ENCODE results near the gene USP49. TPM values are rescaled to one million over a fixed set of nuclear protein-coding genes. Genes with fewer than 3 reads are reported as not detected.

The USP49 gene
- total and polyA plus RNA-seq, 2 donors (not counting 1 experiment from before 2014, with no cell fraction given): 1.5 to 2.3 TPM

GRCh38 chr6:41892921-41893564, 2.1 kb downstream of the USP49 start:
- H3K4me3 ChIP-seq (replicated peaks in 1 of 4; ENCODE audit: control extremely low read depth in 1 of 4, insufficient read depth in 1 of 4, low read depth in 3 of 4, low read length in 4 of 4): no peak overlapping the region
- no peaks in the 10 kb centered on the region for H3K36me3 ChIP-seq (ENCODE audit: control insufficient read depth, insufficient read depth, low read length)
- H3K4me1 ChIP-seq (ENCODE audit: control insufficient read depth, extremely low read depth, insufficient read depth, low read length): peaks cover 7% of the 10 kb centered on the region
- H3K9me3 ChIP-seq (ENCODE audit: control insufficient read depth, insufficient read depth, low read depth, low read length): no peaks in the 10 kb centered on the region
- H2AFZ ChIP-seq (ENCODE audit: low read length): no peak overlapping the region
- DNase-seq (ENCODE audit: low read depth in 2 of 2): no peak
- H3K79me2 ChIP-seq (ENCODE audit: control insufficient read depth, insufficient read depth, low read length): no peaks in the 10 kb centered on the region
- H4K20me1 ChIP-seq (ENCODE audit: control insufficient read depth, extremely low read depth, insufficient read depth, low read length): no peaks in the 10 kb centered on the region
- H3K9ac ChIP-seq (ENCODE audit: insufficient read depth, low read length): no peak overlapping the region
- no peak for TF ChIP-seq EZH2 (IDR thresholded peaks at IDR 0.05; ENCODE audit: low read length, missing control alignments)
- TF ChIP-seq, protein P1, sequence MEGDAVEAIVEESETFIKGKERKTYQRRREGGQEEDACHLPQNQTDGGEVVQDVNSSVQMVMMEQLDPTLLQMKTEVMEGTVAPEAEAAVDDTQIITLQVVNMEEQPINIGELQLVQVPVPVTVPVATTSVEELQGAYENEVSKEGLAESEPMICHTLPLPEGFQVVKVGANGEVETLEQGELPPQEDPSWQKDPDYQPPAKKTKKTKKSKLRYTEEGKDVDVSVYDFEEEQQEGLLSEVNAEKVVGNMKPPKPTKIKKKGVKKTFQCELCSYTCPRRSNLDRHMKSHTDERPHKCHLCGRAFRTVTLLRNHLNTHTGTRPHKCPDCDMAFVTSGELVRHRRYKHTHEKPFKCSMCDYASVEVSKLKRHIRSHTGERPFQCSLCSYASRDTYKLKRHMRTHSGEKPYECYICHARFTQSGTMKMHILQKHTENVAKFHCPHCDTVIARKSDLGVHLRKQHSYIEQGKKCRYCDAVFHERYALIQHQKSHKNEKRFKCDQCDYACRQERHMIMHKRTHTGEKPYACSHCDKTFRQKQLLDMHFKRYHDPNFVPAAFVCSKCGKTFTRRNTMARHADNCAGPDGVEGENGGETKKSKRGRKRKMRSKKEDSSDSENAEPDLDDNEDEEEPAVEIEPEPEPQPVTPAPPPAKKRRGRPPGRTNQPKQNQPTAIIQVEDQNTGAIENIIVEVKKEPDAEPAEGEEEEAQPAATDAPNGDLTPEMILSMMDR (conservative IDR thresholded peaks at IDR 0.05 in 1 of 2, IDR thresholded peaks at IDR 0.05 in 1 of 2; ENCODE audit: low read depth in 1 of 2, low read length in 2 of 2): no peak
- H3K27me3 ChIP-seq (ENCODE audit: control insufficient read depth, insufficient read depth, low read length): no peaks in the 10 kb centered on the region
- no peak overlapping the region for H3K4me2 ChIP-seq (ENCODE audit: extremely low read depth, insufficient read depth, low read length)
- H3K27ac ChIP-seq (ENCODE audit: insufficient read depth, low read length): no peak overlapping the region

GRCh38 chr6:41887331-41887751, 7.8 kb downstream of the USP49 start:
- H3K36me3 ChIP-seq (ENCODE audit: control insufficient read depth, insufficient read depth, low read length): no peaks in the 10 kb centered on the region
- no peaks in the 10 kb centered on the region for H3K9me3 ChIP-seq (ENCODE audit: control insufficient read depth, insufficient read depth, low read depth, low read length)
- H3K79me2 ChIP-seq (ENCODE audit: control insufficient read depth, insufficient read depth, low read length): no peaks in the 10 kb centered on the region
- TF ChIP-seq, protein P1 (conservative IDR thresholded peaks at IDR 0.05 in 1 of 2, IDR thresholded peaks at IDR 0.05 in 1 of 2; ENCODE audit: low read depth in 1 of 2, low read length in 2 of 2): no peak
- no peak for TF ChIP-seq EZH2 (IDR thresholded peaks at IDR 0.05; ENCODE audit: low read length, missing control alignments)
- no peak overlapping the region for H3K27ac ChIP-seq (ENCODE audit: insufficient read depth, low read length)
- no peaks in the 10 kb centered on the region for H3K27me3 ChIP-seq (ENCODE audit: control insufficient read depth, insufficient read depth, low read length)
- no peaks in the 10 kb centered on the region for H4K20me1 ChIP-seq (ENCODE audit: control insufficient read depth, extremely low read depth, insufficient read depth, low read length)
- no peak overlapping the region for H2AFZ ChIP-seq (ENCODE audit: low read length)
- H3K4me2 ChIP-seq (ENCODE audit: extremely low read depth, insufficient read depth, low read length): no peak overlapping the region
- DNase-seq (ENCODE audit: low read depth in 2 of 2): no peak
- no peak overlapping the region for H3K4me3 ChIP-seq (replicated peaks in 1 of 4; ENCODE audit: control extremely low read depth in 1 of 4, insufficient read depth in 1 of 4, low read depth in 3 of 4, low read length in 4 of 4)
- H3K9ac ChIP-seq (ENCODE audit: insufficient read depth, low read length): no peak overlapping the region
- no peaks in the 10 kb centered on the region for H3K4me1 ChIP-seq (ENCODE audit: control insufficient read depth, extremely low read depth, insufficient read depth, low read length)

- H4K20me1 ChIP-seq (ENCODE audit: control insufficient read depth, extremely low read depth, insufficient read depth, low read length): no peaks in the 10 kb centered on the region
- no peak overlapping the region for H3K4me3 ChIP-seq (replicated peaks in 1 of 4; ENCODE audit: control extremely low read depth in 1 of 4, insufficient read depth in 1 of 4, low read depth in 3 of 4, low read length in 4 of 4)
- TF ChIP-seq, protein P1 (conservative IDR thresholded peaks at IDR 0.05 in 1 of 2, IDR thresholded peaks at IDR 0.05 in 1 of 2; ENCODE audit: low read depth in 1 of 2, low read length in 2 of 2): no peak
- TF ChIP-seq EZH2 (IDR thresholded peaks at IDR 0.05; ENCODE audit: low read length, missing control alignments): no peak
- H3K9ac ChIP-seq (ENCODE audit: insufficient read depth, low read length): no peak overlapping the region
- DNase-seq (ENCODE audit: low read depth in 2 of 2): no peak
- no peaks in the 10 kb centered on the region for H3K79me2 ChIP-seq (ENCODE audit: control insufficient read depth, insufficient read depth, low read length)
- no peaks in the 10 kb centered on the region for H3K9me3 ChIP-seq (ENCODE audit: control insufficient read depth, insufficient read depth, low read depth, low read length)
- no peaks in the 10 kb centered on the region for H3K36me3 ChIP-seq (ENCODE audit: control insufficient read depth, insufficient read depth, low read length)
- H3K4me2 ChIP-seq (ENCODE audit: extremely low read depth, insufficient read depth, low read length): no peak overlapping the region
- no peak overlapping the region for H2AFZ ChIP-seq (ENCODE audit: low read length)
- no peaks in the 10 kb centered on the region for H3K4me1 ChIP-seq (ENCODE audit: control insufficient read depth, extremely low read depth, insufficient read depth, low read length)
- H3K27ac ChIP-seq (ENCODE audit: insufficient read depth, low read length): no peak overlapping the region
- H3K27me3 ChIP-seq (ENCODE audit: control insufficient read depth, insufficient read depth, low read length): no peaks in the 10 kb centered on the region
Measured at GRCh38 chr6:41885930-41886329, 9.2 kb downstream of the USP49 start.

All from fibroblast of lung (primary cell).